HCEC 1CT (cell line): Measurements from ENCODE around the gene PCBP1.
A peak's percentile ranks its signal among the peaks of the same experiment; 100 is the strongest.
"Not testable (repeated sequence)": the region's sequence is repeated elsewhere in the genome, so short reads cannot be mapped to it uniquely, and the experiment has no call there.

Experiments
- DNase-seq: peaks from one replicate; pipeline ENCODE4 v3.0.0-alpha.2; 2017

Gene PCBP1

DNA sequence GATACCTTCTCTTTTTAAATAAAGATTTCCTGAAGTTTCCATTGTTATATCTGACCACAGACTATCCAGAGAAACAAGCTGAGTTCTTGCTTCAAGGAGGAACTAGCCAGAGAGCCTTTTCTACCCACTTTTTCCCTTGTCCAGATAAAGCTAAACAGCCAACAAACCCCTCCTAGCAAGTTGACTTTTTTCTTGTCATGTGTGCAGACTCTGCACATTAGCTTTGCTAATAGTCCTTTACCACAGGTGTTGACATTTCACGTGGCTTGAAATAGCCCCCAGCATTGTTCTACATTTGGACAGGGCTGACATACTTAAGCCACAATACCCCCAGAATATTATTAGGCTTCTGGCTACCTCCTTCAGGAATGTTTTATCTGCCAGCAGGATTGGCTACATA is 40.7 kb downstream of the PCBP1 start:
- no peak for DNase-seq

DNA sequence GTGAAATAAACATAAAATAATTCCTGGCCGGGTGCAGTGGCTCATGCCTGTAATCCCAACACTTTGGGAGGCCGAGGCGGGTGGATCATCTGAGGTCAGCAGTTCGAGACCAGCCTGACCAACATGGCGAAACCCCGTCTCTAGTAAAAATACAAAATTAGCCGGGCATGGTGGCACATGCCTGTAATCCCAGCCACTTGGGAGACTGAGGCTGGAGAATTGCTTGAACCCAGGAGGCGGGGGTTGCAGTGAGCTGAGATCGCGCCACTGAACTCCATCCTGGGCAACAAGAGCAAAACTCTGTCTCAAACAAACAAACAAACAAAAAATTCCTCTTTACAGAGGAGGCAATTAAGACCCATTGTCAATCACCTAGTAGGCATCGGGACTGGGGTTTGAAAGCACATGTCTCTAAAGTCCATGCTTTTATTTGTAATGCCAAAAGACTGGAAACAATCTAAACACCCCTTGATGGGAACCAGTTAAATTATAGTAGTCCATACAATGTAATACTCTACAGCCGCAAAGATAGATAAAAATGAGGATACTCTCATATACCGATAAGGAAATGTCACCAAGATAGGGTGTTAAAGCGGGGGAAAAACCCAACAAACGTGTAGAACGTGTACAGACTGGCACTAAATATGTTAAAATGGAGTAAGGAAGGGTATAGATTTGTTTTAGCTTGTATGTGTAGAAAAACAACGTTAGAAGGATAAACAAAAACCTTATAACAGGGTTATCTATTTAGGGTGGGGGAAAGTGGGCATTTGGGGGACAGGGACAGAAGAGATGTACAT is 44.3 kb downstream of the PCBP1 start:
- not testable (repeated sequence) for DNase-seq

DNA sequence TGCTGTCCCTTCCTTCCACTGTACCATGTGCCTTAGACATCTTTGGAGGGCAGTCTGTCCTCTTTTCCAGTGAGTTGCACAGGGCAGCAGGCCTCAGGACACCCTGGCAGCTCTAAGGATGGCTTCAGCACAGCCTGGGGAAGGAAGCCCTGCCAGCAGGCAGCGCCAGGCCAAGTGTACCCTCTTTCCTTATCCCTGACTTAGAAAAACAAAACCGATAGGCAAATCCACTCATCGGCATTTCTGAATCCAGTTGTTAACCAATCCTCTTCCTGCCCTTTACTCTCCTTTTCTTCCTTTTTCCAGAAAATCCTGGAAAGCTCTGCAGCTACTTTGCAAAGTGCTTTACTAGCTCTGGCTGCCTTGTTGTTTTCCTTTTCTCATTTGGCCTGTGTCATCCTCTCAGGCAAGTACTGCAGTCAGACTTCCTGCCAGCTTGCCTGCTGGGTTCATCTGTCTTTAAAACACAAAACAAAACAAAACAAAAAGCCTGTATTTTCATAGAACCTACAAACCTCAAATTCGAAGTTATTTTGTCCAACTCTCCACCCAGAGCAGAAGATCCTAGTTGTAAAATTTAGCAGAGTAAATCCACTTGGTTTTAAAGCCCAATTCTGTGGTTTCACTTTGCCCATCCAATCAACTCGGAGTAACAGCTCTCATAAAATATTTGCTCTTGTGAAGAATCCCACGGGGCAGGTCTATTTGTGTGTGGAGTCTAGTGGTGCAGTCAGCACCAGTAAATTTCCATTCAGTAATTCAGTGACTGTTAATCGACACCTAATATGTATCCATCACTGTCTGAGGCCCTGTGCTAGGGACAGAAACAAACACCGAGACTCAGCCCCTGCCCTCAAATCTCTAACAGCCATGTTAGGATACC is 45.2 kb downstream of the PCBP1 start:
- peak; percentile 59 for DNase-seq

DNA sequence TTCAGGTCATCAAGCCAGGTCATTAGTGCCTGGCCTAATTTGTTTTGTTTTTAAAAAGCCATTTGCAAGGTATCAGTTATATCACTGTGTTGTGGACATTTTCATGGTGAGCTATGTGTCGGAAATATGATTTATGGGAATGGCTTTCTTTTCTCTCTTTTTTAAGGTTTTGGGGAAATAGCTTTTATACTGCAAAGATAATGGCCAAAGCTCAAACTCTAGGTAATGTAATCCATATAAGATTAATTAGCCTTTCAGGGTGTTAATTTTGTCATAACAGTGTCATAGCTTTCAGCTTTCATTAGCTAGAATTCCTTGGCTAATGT is 45.8 kb downstream of the PCBP1 start:
- DNase-seq, result no peak

DNA sequence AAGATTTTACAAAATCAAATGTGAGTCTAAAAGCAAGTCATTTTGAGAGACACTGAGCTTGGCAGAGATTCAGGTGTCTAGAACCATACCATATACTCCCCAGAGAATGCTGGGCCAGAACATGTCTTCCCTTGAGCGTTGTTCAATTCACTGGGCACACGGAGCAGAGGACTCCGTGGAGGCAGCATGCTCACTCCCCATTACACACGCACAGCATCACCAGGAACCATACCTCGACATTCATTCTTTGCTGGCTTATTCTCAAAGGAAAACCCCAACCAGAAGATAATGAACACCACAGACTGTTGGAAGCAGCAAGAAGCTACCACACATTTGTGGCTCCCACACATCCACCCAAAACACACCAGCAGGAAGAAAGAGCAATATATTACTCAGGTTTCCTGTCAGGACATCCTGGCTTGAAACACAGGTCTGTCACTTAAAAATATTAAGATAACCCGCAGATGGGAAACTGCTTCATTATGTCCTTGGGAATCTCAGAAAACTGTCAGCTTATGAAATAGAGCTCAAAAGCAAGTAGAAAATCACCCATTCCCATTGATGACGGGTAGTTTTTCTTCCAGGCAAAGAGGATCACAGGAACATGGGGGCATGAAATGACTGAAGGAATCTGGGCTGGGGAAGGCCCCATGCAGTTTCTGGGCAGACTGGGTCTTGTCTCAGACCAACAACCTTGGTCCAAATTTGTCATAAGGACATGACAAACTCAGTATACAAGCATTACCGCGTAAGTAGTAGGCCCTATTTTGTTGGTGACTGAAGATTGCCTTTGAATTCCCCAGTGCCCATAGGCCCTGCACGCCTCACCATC is 46.4 kb downstream of the PCBP1 start:
- DNase-seq, result no peak

DNA sequence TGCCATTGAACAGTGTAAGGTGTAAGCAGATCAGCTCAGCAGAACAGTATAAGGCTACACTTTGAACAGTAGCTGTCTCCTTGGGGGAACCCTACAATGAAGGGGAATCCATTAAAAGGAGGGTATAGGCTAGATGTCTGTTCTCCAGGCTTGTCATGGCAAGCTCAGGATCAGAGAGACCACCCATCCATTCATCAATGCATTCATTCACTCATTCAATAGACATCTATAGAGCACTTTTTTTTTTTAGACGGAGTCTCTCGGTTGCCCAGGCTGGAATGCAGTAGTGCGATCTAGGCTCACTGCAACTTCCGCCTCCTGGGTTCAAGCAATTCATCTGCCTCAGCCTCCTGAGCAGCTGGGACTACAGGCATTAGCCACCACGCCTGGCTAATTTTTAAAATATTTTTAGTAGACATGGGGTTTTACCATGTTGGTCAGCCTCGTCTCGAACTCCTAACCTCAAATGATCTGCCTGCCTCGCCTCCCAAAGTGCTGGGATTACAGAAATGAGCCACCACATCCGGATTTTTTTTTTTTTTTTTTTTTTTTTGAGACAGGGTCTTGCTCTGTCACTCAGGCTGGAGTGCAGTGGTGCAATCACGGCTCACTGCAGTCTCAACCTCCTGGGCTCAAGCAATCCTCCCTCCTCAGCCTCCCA is 47.2 kb downstream of the PCBP1 start:
- DNase-seq, result not testable (repeated sequence)
